Measurements from ENCODE around the gene PRKD1.

PRKD1 gene

DNA sequence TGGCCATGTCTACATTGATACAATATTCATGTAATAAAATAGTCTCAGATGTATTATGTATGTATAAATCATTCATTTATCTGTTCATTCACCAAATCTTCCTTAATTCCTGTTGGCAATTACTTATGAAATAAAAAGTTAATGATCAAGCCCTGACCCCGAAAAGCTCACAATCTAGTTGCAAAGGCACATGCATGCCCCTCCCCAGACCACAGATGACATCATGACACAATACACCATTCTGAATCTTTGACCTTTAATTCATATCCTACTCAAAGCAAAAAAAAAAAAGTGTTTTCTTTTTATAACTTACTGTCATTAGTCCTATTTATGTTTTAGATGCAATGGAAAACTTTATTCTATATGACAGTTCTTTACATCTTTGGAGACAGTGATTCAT lies 346.9 kb downstream of the PRKD1 start:
- no peak for DNase-seq

DNA sequence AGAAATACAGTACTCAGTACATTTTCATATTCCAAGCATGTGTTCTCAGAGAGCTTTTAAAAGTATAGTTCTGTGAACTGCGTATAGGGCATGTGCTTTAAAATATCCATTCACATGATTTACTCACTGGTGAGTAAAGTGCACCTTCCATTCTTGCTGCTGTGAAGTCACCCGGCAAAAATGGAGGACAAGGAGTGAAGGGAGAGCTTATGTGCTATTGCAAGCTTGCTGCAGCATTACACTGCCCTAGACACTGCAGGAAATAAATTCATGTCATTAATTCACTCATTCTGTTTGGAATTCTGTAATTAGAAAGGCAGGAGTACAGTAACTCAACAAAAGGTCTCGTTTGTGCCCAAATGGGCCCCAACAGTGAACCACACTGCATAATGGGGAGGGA lies 347.8 kb downstream of the PRKD1 start:
- no peak for DNase-seq

DNA sequence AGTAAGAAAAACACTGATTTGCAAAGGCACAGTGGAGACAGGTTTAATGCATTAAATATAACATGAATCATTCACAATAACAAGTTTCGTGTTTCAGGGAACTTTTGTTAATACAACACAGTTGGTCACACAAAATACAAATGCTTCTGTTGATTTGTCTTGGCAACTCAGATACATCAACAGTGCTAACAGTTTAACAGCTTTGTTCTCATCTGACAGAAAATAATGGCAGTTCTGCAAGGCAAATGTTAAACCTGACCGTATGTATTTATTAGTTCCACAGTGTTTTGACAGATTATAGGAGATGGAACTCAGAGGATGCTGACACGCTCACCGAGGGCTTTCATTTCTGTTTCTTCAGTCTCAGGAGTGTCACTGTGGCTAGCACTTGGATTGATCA lies 350.7 kb downstream of the PRKD1 start:
- DNase-seq: no peak

DNA sequence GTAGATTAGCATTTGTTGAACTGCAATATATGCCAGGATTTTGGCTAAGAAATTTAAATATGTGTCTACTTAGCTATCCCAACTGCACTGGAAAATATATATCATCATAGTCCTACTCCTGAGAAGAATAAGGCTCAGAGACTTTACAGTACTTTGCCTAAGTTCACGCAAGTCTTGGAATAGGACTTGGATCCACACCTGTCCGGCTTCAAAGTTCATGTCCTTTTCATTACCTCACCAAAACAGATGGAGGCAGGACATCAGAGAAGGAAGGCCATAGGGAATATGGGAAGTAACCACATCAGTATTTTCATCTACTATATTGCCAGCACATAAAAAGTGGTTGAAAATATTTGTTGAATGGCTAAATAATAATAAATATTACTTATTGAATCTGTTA lies 358.5 kb downstream of the PRKD1 start:
- DNase-seq: no peak

DNA sequence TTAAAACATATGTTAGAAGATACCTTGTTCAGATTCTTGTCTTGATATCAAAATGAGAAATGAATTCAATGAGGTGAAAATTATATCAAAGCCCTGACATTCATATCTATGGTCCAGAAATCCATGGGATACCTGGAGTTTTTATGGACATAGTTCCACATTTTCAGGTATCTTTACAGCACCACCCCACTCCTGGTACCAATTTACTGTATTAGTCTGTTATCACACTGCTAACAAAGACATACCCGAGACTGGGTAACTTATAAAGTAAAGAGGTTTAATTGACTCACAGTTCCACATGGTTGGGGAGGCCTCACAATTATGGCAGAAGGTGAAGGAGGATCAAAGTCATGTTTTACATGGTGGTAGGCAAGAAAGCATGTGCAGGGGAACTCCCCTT lies 361.5 kb downstream of the PRKD1 start:
- no peak for DNase-seq

DNA sequence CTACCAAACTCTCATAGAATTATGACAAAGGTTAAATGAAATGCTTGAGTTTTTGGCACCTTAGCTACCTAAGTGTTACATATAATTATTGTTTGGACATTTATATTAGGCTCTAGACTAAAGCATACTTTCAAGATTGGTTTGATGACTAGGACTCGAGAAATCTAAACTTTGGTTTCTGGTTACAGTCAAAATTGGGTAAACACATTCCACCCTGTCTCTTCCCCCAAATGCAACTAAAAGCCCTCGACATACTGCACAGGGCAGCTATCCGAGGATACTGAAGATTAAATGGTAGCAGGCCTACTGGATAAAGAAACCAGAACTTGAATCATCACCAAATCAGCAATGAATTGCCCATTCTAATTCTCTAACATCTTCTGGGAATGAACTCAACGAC lies 369.1 kb downstream of the PRKD1 start:
- DNase-seq: no peak

DNA sequence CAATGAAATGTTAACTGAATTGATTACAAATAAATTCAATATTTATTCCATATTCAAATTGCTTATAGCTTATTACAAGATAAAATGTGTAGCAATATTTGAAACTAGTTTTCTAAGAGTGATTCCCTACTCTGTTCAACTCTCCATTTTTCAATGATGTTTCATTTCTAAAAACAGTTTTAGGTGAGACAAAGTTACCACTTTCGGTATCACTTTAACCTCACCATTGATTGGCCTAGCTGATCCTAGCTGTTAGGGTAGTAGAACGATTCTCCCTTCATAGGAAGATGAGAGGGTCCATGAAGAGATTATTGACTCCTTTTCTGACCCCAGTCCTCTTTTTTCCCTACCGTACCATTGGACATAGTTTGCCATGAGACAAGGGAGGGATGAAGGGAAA lies 373.3 kb downstream of the PRKD1 start:
- DNase-seq: no peak

DNA sequence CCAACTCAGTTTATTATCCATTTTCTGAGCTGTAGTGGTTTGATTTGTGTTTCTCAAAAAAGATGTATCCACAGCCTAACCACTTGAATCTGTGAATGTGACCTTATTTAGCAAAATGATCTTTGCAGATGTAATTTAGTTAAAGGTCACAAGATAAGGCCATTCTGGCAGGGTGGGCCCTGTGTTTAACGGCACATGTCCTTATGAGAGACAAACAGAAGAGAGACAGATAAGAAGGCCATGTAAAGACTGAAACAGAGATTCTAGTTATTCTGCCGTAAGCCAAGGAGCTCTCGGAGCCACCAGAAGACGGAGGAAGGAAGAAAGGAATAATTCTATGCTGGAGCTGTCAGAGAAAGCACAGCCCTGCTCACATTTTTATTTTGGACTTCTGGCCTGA lies 374.2 kb downstream of the PRKD1 start:
- no peak for DNase-seq

DNA sequence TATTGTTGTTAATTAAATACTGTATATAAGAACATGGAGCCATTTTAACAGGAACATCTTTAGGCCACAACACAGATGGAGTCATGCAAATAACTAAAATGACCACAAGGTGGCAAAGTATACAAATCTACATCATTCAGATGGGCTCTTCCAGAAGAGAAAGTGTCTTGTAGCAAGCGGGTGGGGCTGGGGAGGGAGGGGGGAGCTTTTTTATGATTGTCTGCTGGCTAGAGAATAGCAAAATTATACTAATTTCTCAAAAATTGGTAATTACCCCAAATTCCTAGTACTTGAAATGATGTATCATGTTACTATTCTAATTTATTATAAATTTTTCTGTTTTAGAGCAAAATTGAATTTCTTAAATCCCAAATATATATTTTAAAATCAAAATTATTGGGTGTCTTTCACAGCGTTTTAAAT lies 378.7 kb downstream of the PRKD1 start:
- peak; percentile 34 for DNase-seq

DNA sequence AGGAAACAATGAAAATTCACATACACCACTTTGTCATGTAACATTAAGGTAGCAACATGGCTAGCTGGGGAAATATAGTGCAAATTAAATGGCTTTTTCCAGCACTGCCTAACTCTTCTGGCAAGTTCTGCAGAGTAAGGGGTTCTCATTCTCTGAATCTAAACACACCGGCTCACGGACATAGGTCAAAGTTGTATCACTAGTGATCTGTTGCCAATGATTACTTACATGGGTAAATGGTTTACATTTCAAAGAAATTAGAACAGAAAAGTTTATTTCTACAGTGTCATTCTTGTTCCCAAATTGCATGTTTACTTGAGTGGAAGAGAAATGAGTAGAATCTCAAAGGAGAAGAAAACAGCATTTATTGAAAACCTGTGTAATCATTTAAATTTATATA lies 381.9 kb downstream of the PRKD1 start:
- DNase-seq: no peak

DNA sequence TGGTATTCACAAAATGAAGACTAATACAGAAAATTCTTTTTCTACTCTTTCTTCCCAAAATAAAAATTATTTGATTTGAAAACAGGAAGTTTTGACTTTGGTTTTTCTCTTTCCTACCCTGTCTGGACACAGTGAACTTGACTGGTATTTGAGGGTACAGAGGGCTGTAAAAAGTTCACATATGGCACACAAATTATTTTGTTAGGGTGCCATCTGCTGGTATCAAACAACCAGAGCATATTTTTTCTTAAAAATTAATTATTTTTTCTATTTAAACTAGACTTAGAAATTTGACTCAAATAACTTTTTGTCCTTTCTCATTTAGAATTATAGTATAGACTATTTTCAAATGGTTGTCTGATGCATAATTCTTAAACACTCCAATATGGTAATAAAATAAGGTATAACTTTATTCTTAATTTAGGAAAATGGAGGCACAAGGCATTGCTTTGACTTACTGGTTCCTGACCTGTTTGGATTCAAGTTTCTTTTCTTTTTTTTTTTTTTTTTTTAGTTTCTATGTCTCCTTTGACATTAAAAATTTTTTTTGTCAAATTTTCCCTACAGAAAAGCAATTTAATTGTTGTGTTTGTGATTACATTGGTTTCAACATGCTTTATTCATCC lies 390.6 kb downstream of the PRKD1 start:
- no peak for DNase-seq

DNA sequence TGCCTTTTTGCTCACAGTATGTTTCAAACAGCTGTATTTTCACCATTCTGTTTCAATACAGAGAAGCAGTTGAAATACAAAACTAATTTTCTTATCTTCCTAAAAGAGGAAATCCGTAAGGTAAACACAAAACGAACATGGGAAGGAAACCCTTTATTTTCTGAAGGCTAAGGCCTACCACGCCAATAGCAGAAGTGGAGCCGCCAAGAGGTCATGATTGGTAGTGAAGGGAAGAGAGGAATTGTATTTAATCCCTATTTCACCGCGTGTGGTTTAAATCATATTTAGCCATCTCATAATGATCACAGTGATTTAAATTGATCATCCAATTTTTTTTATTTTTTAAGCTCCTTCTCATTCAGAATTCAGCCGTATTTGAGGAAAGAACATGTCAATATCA lies 398.2 kb downstream of the PRKD1 start:
- no peak for DNase-seq

DNA sequence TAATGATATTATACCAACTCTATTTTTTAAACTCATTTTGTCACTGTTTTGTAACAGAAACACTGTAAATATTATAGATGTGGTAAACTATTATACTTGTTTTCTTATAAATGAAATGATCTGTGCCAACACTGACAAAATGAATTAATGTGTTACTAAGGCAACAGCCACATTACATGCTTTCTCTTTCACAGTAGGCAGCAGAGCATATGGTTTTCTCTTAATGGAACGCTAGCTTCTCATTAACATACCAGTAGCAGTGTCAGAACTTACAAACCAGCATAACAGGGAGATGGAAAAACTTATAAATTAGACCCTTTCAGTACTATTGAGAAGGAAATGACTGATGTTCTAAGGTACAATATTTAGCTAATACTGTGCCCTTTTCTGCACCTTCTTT lies 398.8 kb downstream of the PRKD1 start:
- no peak for DNase-seq

DNA sequence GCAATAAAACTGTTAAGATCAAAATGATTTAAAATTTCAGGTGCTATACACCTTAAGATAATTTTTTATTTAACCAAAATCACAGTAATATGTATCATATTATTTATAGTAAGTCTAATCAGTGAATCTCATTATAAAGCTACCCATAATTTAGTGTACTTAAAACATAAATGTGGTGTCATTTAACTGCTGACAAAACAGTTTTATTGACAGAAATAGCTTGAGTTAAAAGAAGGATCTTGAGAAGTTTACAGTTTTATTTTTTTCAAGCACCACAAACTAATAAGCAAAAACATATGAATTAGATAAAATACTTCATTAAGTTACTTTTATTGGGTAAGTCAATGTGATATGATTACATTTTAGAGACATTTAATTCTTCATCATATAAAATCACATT lies 400.4 kb downstream of the PRKD1 start:
- DNase-seq: no peak
